ENCODE results near the gene SSBP3.

Gene SSBP3

GRCh38 chr1:54413732-54414131, 7.5 kb upstream of the SSBP3 start:
- Histone ChIP-seq H3K9me3 (ENCODE audit: control insufficient read depth, low read length) (no peaks in the 10 kb centered on the region), H3K36me3 (ENCODE audit: control insufficient read depth in 1 of 2, insufficient read depth in 2 of 2, low read depth in 1 of 2, low read length in 2 of 2) (no peaks in the 10 kb centered on the region), H3K27me3 (ENCODE audit: control insufficient read depth in 1 of 2, insufficient read depth in 1 of 2, low read length in 2 of 2) (peaks cover 12 to 29% of the 10 kb centered on the region in 2 experiments), H4K91ac (ENCODE audit: low read length) (peak overlapping the region; percentile 90), H3K18ac (ENCODE audit: low read depth in 1 of 2, low read length in 2 of 2) (peak overlapping the region in 1 of 2 experiments; percentile 64), H2BK5ac (ENCODE audit: low read depth, low read length, poor library complexity, severe bottlenecking) (no peak overlapping the region), H3K4ac (ENCODE audit: low read depth in 1 of 2, low read length in 2 of 2) (peak overlapping the region; percentile 8 to 57), H4K8ac (ENCODE audit: low read length) (peak overlapping the region; percentile 86), H3K23ac (ENCODE audit: low read length in 2 of 2) (no peak overlapping the region), H3K4me3 (ENCODE audit: insufficient read depth in 1 of 2, low read depth in 1 of 2, low read length in 2 of 2) (no peak overlapping the region), H3K14ac (ENCODE audit: low read length in 2 of 2) (peak overlapping the region in 1 of 2 experiments; percentile 22), H2BK12ac (ENCODE audit: low read length in 2 of 2) (peak overlapping the region; percentile 13 to 95), H3K4me2 (ENCODE audit: low read length, poor library complexity, severe bottlenecking) (no peak overlapping the region), H3K27ac (ENCODE audit: low read length, poor library complexity, severe bottlenecking) (no peak overlapping the region), H3K4me1 (ENCODE audit: control insufficient read depth, insufficient read depth, low read depth, low read length) (peaks cover under 1% of the 10 kb centered on the region), H3K9ac (ENCODE audit: low read length) (no peak overlapping the region), H2BK15ac (ENCODE audit: low read depth, poor library complexity, severe bottlenecking) (peak overlapping the region; percentile 44), H3K79me1 (replicated peaks; ENCODE audit: low read length, poor library complexity, severe bottlenecking) (no peaks in the 10 kb centered on the region), H2AFZ (ENCODE audit: low read depth, low read length) (peak overlapping the region; percentile 7), H2AK5ac (ENCODE audit: low read length, severe bottlenecking) (no peak overlapping the region), H2BK120ac (ENCODE audit: low read depth, low read length) (peak overlapping the region; percentile 6)
- no peak for DNase-seq
- 100% methylated on average over 4 of the region's 4 CpGs for WGBS

DNA sequence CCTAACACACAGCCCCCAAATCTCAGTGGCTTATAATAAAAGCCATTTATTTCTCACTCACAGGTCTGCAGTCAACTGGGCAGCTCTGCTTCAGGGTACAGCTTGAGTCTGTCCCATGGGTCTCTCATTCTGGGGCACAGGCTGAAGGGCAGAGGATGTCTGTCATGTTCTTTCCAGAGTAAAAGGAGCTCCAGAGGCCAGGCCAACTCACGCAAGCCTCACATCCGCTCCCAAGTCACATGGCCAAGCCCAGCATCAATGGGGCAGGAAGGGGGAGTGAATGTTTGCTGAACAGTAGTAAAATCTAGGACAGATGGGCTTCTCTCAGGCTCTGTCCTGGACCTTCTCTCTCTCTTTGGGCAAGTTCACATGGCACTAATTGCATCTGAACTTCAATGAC, 7.1 kb upstream of the SSBP3 start:
- Histone ChIP-seq H3K4me2 (ENCODE audit: low read length, poor library complexity, severe bottlenecking) (no peak overlapping the region), H3K14ac (ENCODE audit: low read length in 2 of 2) (no peak overlapping the region), H3K4ac (ENCODE audit: low read depth in 1 of 2, low read length in 2 of 2) (no peak overlapping the region), H4K91ac (ENCODE audit: low read length) (peak overlapping the region; percentile 90), H3K9ac (ENCODE audit: low read length) (peak overlapping the region; percentile 31), H3K79me1 (replicated peaks; ENCODE audit: low read length, poor library complexity, severe bottlenecking) (no peaks in the 10 kb centered on the region), H2BK5ac (ENCODE audit: low read depth, low read length, poor library complexity, severe bottlenecking) (no peak overlapping the region), H2BK120ac (ENCODE audit: low read depth, low read length) (peak overlapping the region; percentile 6), H2BK12ac (ENCODE audit: low read length in 2 of 2) (peak overlapping the region; percentile 13 to 95), H3K4me3 (ENCODE audit: insufficient read depth in 1 of 2, low read depth in 1 of 2, low read length in 2 of 2) (peak overlapping the region in 1 of 2 experiments; percentile 47), H2BK15ac (ENCODE audit: low read depth, poor library complexity, severe bottlenecking) (peak overlapping the region; percentile 44), H4K8ac (ENCODE audit: low read length) (peak overlapping the region; percentile 86), H3K27ac (ENCODE audit: low read length, poor library complexity, severe bottlenecking) (no peak overlapping the region), H3K4me1 (ENCODE audit: control insufficient read depth, insufficient read depth, low read depth, low read length) (peaks cover 2% of the 10 kb centered on the region), H3K27me3 (ENCODE audit: control insufficient read depth in 1 of 2, insufficient read depth in 1 of 2, low read length in 2 of 2) (peaks cover 12 to 29% of the 10 kb centered on the region in 2 experiments), H2AK5ac (ENCODE audit: low read length, severe bottlenecking) (no peak overlapping the region), H3K18ac (ENCODE audit: low read depth in 1 of 2, low read length in 2 of 2) (peak overlapping the region in 1 of 2 experiments; percentile 64), H3K23ac (ENCODE audit: low read length in 2 of 2) (no peak overlapping the region), H2AFZ (ENCODE audit: low read depth, low read length) (peak overlapping the region; percentile 7), H3K36me3 (ENCODE audit: control insufficient read depth in 1 of 2, insufficient read depth in 2 of 2, low read depth in 1 of 2, low read length in 2 of 2) (no peaks in the 10 kb centered on the region), H3K9me3 (ENCODE audit: control insufficient read depth, low read length) (no peaks in the 10 kb centered on the region)
- peak; percentile 79 for DNase-seq
- WGBS, result 14% methylated on average over 1 of the region's 2 CpGs

GRCh38 chr1:54410359-54410758, 4.2 kb upstream of the SSBP3 start:
- no peaks in the 10 kb centered on the region for H3K9me3 ChIP-seq (ENCODE audit: control insufficient read depth, low read length)
- no peak overlapping the region for H4K8ac ChIP-seq (ENCODE audit: low read length)
- H2BK120ac ChIP-seq (ENCODE audit: low read depth, low read length), result no peak overlapping the region
- no peak for DNase-seq
- no peak overlapping the region for H3K18ac ChIP-seq (ENCODE audit: low read depth in 1 of 2, low read length in 2 of 2)
- no peak overlapping the region for H3K27ac ChIP-seq (ENCODE audit: low read length, poor library complexity, severe bottlenecking)
- no peak overlapping the region for H2AK5ac ChIP-seq (ENCODE audit: low read length, severe bottlenecking)
- no peak overlapping the region for H3K23ac ChIP-seq (ENCODE audit: low read length in 2 of 2)
- H4K91ac ChIP-seq (ENCODE audit: low read length), result no peak overlapping the region
- H2BK12ac ChIP-seq (ENCODE audit: low read length in 2 of 2), result peak overlapping the region in 1 of 2 experiments; percentile 29
- H2AFZ ChIP-seq (ENCODE audit: low read depth, low read length), result no peak overlapping the region
- no peaks in the 10 kb centered on the region for H3K36me3 ChIP-seq (ENCODE audit: control insufficient read depth in 1 of 2, insufficient read depth in 2 of 2, low read depth in 1 of 2, low read length in 2 of 2)
- no peak overlapping the region for H3K4me3 ChIP-seq (ENCODE audit: insufficient read depth in 1 of 2, low read depth in 1 of 2, low read length in 2 of 2)
- WGBS, result 95% methylated on average over 9 of the region's 9 CpGs
- H3K4me1 ChIP-seq (ENCODE audit: control insufficient read depth, insufficient read depth, low read depth, low read length), result peaks cover 5% of the 10 kb centered on the region
- H3K4ac ChIP-seq (ENCODE audit: low read depth in 1 of 2, low read length in 2 of 2), result no peak overlapping the region
- no peak overlapping the region for H2BK15ac ChIP-seq (ENCODE audit: low read depth, poor library complexity, severe bottlenecking)
- H3K14ac ChIP-seq (ENCODE audit: low read length in 2 of 2), result no peak overlapping the region
- no peak overlapping the region for H3K4me2 ChIP-seq (ENCODE audit: low read length, poor library complexity, severe bottlenecking)
- H2BK5ac ChIP-seq (ENCODE audit: low read depth, low read length, poor library complexity, severe bottlenecking), result no peak overlapping the region
- peaks cover 3 to 12% of the 10 kb centered on the region in 2 experiments for H3K27me3 ChIP-seq (ENCODE audit: control insufficient read depth in 1 of 2, insufficient read depth in 1 of 2, low read length in 2 of 2)
- H3K79me1 ChIP-seq (replicated peaks; ENCODE audit: low read length, poor library complexity, severe bottlenecking), result peaks cover under 1% of the 10 kb centered on the region
- no peak overlapping the region for H3K9ac ChIP-seq (ENCODE audit: low read length)

DNA sequence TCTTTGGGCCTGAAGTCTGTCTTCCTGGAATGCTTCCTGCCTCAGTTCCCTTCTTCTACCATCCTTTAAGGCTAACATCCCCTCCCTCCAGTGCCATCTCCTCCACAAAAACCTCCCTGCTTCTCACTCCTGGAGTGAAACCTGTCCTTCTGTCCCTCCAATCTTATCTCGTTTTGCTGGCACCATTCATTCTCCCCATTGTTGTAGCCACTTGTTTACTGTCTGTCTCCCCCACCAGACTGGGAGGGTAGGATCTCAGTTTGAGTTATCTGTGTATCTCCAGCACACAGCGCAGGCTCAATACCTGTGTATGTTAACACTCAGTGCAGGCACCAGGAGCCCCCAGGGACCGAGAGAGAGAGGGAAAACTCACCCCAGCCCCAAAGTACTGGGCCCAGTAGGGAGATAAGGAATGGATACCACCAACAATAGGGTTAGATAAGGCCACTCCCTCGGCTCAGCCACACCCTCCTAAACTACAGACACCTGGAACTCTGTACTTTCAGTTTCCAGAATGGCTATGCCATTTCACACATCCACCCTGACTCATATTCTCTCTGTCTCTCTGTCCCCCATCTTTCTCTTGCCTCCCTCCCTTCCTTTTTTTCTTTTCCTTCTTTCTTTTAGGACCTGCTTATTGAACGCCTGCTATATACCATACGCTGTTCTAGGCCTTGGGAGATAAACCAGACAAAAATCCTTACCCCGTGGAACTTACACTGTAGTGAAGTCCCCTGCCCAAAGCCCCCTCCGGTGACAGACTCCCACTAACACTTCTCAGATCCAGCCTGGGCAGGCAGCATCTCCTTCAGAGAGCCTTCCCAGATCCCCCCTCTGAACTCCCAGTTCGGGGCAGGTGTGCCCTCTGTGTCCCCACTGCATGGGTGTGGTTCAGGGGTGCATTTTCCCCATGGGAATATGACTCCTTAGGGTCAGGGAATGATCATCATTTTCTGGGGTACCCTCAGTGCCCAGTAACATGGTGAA, 3.3 kb upstream of the SSBP3 start:
- peak overlapping the region; percentile 54 for H2BK15ac ChIP-seq (ENCODE audit: low read depth, poor library complexity, severe bottlenecking)
- peak overlapping the region; percentile 67 for H2BK120ac ChIP-seq (ENCODE audit: low read depth, low read length)
- H3K4ac ChIP-seq (ENCODE audit: low read depth in 1 of 2, low read length in 2 of 2), result peak overlapping the region in 1 of 2 experiments; percentile 45
- WGBS, result 76% methylated on average over 9 of the region's 9 CpGs
- H2BK12ac ChIP-seq (ENCODE audit: low read length in 2 of 2), result peak overlapping the region; percentile 38 to 81
- H4K8ac ChIP-seq (ENCODE audit: low read length), result peak overlapping the region; percentile 78
- no peak overlapping the region for H3K27ac ChIP-seq (ENCODE audit: low read length, poor library complexity, severe bottlenecking)
- peaks cover 8% of the 10 kb centered on the region for H3K79me1 ChIP-seq (replicated peaks; ENCODE audit: low read length, poor library complexity, severe bottlenecking)
- peak overlapping the region; percentile 35 to 47 for H3K18ac ChIP-seq (ENCODE audit: low read depth in 1 of 2, low read length in 2 of 2)
- peak overlapping the region; percentile 76 for H4K91ac ChIP-seq (ENCODE audit: low read length)
- peaks cover 14% of the 10 kb centered on the region for H3K4me1 ChIP-seq (ENCODE audit: control insufficient read depth, insufficient read depth, low read depth, low read length)
- H3K14ac ChIP-seq (ENCODE audit: low read length in 2 of 2), result no peak overlapping the region
- no peak overlapping the region for H3K4me3 ChIP-seq (ENCODE audit: insufficient read depth in 1 of 2, low read depth in 1 of 2, low read length in 2 of 2)
- no peak overlapping the region for H3K23ac ChIP-seq (ENCODE audit: low read length in 2 of 2)
- H2BK5ac ChIP-seq (ENCODE audit: low read depth, low read length, poor library complexity, severe bottlenecking), result no peak overlapping the region
- no peak overlapping the region for H3K4me2 ChIP-seq (ENCODE audit: low read length, poor library complexity, severe bottlenecking)
- H3K9ac ChIP-seq (ENCODE audit: low read length), result peak overlapping the region; percentile 95
- peak overlapping the region; percentile 53 for H2AK5ac ChIP-seq (ENCODE audit: low read length, severe bottlenecking)
- DNase-seq, result no peak
- H2AFZ ChIP-seq (ENCODE audit: low read depth, low read length), result no peak overlapping the region
- H3K36me3 ChIP-seq (ENCODE audit: control insufficient read depth in 1 of 2, insufficient read depth in 2 of 2, low read depth in 1 of 2, low read length in 2 of 2), result no peaks in the 10 kb centered on the region
- peaks cover 0 to 5% of the 10 kb centered on the region in 2 experiments for H3K27me3 ChIP-seq (ENCODE audit: control insufficient read depth in 1 of 2, insufficient read depth in 1 of 2, low read length in 2 of 2)
- H3K9me3 ChIP-seq (ENCODE audit: control insufficient read depth, low read length), result no peaks in the 10 kb centered on the region

Data from mesenchymal stem cell (in vitro differentiated cells and primary cell).